NCI-H1092 treated with DMSO at 0.1 percent for 48 hours (cell line): Measurements from ENCODE around the gene SHF.
"Not testable (repeated sequence)": the region's sequence is repeated elsewhere in the genome, so short reads cannot be mapped to it uniquely, and the experiment has no call there.

Source experiments
- DNase-seq: peaks from one replicate; lab custom pipeline; 2025; lab: John Stamatoyannopoulos, UW

Gene SHF

GRCh38 chr15:45187894-45188830, at the start of gene SHF:
TSS of gene SHF (minus strand) at chr15:45187966. CDS start at chr15:45187951, 15 bp downstream.
- peak; percentile 62 for DNase-seq

- not testable (repeated sequence) for DNase-seq
Measured at GRCh38 chr15:45236806-45237205, 49.0 kb upstream of the SHF start.

- no peak for DNase-seq
Measured at GRCh38 chr15:45234562-45235235, 46.9 kb upstream of the SHF start.

GRCh38 chr15:45231864-45232562, 44.2 kb upstream of the SHF start:
- DNase-seq = no peak

GRCh38 chr15:45231132-45231531, 43.4 kb upstream of the SHF start:
- DNase-seq = no peak

- DNase-seq = no peak
Measured at GRCh38 chr15:45230245-45230965, 42.6 kb upstream of the SHF start.

- no peak for DNase-seq
Measured at GRCh38 chr15:45228931-45229330, 41.2 kb upstream of the SHF start.

GRCh38 chr15:45225506-45226273, 37.9 kb upstream of the SHF start:
- no peak for DNase-seq

- DNase-seq = no peak
Measured at GRCh38 chr15:45224621-45225217, 37.0 kb upstream of the SHF start.

- DNase-seq = no peak
Measured at GRCh38 chr15:45221967-45222366, 34.2 kb upstream of the SHF start.

- DNase-seq = no peak
Measured at GRCh38 chr15:45221053-45221599, 33.4 kb upstream of the SHF start.

GRCh38 chr15:45212493-45212892, 24.7 kb upstream of the SHF start:
- no peak for DNase-seq

GRCh38 chr15:45205192-45205591, 17.4 kb upstream of the SHF start:
- DNase-seq = peak; percentile 56

GRCh38 chr15:45203182-45203581, 15.4 kb upstream of the SHF start:
- no peak for DNase-seq

GRCh38 chr15:45201869-45202268, 14.1 kb upstream of the SHF start:
- no peak for DNase-seq

- DNase-seq = no peak
Measured at GRCh38 chr15:45201557-45201859, 13.7 kb upstream of the SHF start.

- DNase-seq = peak; percentile 78
Measured at GRCh38 chr15:45200799-45201556, 13.2 kb upstream of the SHF start.

GRCh38 chr15:45200001-45200798, 12.4 kb upstream of the SHF start:
- DNase-seq = peak; percentile 89
